GM19043 (cell line): ENCODE measurements around the gene PDIA2.

Source experiments
- ATAC-seq: cut with Tn5 transposase; IDR thresholded peaks from one replicate; pipeline ENCODE4 v1.9.1; 2021; ENCODE audit warnings: low read depth; ENCODE audit not compliant: unreplicated experiment

The PDIA2 gene

DNA sequence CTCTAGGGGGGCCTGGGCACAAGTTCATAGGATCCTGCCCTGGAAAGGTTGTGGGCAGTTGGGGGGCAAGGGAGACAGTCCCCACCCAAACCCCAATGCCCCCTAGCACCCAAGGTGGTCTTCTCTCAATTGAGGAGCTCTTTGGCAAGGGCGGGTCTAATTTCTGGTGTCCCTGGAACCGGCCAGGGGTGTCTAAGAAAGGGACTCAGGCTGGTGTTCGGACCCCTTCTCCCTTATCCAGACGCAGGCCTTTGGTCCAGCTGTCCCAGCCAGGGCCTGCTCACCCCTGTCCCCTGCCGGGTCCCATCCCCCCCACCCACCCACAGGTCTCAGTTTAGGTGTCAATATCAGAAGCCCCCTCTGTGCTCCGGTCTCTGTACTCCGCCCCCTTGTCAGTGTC, 3.4 kb upstream of the PDIA2 start:
- ATAC-seq: no peak

DNA sequence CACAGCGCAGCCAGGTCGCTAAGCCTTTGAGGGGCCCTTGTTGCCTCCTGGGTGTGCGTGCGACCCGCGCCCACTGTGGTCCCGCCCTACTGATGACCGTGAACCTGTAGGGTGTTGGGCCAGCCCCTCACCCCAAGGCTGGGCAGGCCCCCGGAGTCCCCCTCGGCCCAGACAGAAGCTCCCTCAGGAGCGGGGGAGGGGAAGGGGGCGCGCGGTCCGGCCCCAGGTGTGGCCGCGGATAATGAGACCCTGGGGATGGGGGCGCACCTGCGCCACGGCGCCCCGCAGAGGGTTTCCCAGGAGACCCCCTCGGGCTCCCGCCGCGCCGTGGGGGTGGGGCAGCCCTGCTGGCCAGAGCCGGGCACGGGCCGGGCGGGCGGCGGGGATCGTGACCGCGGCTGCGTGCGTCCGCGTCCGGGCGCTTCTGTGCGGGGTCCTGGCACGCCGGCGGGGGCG, 2.9 kb upstream of the PDIA2 start:
- no peak for ATAC-seq

DNA sequence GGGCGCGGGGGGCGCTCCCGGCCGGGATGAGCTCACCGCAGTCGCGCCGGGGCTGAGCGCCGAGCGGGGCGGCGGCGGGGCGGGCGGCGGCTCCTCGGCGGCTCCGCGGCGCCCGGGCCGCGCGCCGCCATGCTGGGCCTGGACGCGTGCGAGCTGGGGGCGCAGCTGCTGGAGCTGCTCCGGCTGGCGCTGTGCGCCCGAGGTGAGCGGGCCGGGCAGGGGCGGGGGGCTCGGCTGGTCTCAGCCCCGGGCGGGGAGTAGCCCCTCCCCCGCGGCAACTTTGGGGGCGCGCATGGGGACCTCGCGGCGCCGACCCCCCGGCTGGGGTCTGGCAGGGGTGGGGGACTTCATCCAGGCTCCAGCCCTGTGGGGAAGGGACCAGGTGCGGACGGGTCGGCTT, 2.4 kb upstream of the PDIA2 start, which contains the start of gene ARHGDIG:
Gene ARHGDIG (plus strand): TSS at position 40 of the 400 bp plus-strand sequence. CDS start 90 bp downstream, at position 130.
- ATAC-seq: no peak

DNA sequence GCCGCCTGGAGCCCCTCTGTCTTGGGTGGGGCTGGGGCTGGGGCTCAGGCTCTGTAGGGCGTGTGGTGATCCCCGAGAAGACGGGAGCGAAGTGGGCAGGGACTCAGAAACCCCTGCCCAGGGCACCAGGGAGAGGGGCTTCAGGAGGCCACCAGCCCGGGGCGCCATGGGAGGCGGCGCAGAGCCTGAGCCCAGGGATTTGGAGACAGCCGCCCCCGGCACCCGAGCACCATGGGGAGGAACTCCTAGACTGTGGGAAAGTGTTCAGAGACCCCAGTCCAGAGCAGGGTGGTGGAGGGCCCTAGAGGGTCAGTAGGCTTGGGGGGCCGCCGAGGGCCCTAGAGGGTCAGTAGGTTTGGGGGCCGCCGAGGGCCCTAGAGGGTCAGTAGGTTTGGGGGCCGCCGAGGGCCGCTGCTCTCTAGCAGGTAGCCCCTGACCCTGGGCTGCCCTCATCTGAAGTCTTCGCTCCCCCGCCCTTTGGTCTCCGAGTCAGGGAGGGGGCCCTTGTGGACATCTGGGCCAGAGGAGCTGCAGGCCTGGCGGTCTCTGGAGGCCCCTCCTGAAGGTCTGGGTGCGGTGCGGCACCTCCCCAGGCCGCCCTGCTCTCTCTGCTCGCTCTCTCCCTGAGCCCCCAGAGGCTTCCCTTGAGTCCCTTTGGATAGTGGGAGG, 1.8 kb upstream of the PDIA2 start:
- no peak for ATAC-seq

DNA sequence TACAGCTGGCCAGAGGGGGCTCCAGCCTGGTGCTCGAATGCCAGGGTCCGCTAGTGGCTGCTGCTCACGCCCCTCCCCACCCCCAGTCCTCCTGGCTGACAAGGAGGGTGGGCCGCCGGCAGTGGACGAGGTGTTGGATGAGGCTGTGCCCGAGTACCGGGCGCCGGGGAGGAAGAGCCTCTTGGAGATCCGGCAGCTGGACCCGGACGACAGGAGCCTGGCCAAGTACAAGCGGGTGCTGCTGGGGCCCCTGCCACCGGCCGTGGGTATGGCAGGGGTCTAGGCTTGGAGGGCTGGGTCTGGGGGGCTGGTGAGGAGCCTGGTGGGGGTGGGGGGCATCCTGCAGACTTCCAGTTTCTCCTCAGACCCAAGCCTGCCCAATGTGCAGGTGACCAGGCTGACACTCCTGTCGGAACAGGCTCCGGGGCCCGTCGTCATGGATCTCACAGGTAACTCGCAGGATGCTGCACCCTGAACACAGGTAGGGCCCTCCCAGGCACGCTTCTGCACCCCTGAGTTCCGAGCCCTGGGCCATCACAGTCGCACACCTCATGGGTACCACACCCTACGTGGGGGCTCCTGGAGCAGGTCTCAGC, 1.2 kb upstream of the PDIA2 start:
- ATAC-seq: no peak

DNA sequence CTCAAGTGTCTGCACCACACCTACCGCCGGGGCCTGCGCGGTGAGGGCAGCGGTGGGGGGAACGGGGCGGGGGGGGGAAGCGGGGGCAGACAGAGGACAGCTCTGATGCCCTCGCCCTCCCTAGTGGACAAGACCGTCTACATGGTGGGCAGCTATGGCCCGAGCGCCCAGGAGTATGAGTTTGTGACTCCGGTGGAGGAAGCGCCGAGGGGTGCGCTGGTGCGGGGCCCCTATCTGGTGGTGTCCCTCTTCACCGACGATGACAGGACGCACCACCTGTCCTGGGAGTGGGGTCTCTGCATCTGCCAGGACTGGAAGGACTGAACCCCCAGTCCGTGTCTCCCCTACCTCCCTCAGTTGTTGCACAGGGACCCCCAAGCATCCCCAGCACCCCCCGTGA, 473 bp upstream of the PDIA2 start:
- no peak for ATAC-seq

DNA sequence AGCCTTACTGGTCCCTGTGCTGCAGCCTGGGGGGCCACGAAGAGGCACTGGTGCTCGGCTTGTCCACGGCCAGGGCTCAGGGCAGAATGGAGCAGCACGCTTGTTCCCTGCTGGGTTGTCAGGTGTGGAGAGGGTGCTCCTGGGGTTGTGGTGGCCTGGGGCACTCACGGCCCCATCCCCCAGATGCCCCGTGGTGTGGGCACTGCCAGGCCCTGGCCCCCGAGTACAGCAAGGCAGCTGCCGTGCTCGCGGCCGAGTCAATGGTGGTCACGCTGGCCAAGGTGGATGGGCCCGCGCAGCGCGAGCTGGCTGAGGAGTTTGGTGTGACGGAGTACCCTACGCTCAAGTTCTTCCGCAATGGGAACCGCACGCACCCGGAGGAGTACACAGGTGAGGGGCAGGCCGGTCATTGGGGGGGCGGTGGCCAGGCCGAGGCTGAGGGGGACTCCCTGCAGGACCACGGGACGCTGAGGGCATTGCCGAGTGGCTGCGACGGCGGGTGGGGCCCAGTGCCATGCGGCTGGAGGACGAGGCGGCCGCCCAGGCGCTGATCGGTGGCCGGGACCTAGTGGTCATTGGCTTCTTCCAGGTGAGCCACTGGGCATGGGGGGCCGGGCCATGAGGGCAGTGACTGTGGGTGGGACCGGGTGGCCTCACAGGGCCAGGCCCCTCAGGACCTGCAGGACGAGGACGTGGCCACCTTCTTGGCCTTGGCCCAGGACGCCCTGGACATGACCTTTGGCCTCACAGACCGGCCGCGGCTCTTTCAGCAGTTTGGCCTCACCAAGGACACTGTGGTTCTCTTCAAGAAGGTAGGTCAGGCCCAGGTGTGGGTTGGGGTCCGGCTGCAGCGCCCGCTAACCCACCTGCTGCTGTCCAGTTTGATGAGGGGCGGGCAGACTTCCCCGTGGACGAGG, 1.5 kb downstream of the PDIA2 start:
- ATAC-seq: no peak

DNA sequence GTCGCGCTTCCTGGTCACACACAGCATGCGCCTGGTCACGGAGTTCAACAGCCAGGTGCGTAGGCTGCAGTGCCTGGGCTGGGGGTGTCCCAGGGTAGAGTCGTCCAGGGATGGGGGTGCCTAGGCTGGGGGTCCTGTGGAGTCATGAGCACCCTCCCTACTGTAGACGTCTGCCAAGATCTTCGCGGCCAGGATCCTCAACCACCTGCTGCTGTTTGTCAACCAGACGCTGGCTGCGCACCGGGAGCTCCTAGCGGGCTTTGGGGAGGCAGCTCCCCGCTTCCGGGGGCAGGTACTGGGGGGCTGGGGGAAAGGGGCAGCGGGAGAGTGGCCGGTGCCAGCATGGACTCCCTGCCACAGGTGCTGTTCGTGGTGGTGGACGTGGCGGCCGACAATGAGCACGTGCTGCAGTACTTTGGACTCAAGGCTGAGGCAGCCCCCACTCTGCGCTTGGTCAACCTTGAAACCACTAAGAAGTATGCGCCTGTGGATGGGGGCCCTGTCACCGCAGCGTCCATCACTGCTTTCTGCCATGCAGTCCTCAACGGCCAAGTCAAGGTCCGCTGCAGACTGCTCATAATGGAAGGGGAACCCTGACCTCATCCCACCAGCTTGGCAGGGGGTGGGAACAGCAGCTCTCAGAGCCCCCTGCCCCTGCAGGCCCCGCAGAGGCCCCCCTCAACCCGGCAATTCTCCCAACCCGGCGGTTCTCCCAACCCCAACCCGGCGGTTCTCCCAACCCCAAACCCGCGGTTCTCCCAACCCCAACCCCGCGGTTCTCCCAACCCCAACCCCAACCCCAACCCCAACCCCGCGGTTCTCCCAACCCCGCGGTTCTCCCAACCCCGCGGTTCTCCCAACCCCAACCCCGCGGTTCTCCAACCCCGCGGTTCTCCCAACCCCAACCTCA, 2.4 kb downstream of the PDIA2 start:
- no peak for ATAC-seq

DNA sequence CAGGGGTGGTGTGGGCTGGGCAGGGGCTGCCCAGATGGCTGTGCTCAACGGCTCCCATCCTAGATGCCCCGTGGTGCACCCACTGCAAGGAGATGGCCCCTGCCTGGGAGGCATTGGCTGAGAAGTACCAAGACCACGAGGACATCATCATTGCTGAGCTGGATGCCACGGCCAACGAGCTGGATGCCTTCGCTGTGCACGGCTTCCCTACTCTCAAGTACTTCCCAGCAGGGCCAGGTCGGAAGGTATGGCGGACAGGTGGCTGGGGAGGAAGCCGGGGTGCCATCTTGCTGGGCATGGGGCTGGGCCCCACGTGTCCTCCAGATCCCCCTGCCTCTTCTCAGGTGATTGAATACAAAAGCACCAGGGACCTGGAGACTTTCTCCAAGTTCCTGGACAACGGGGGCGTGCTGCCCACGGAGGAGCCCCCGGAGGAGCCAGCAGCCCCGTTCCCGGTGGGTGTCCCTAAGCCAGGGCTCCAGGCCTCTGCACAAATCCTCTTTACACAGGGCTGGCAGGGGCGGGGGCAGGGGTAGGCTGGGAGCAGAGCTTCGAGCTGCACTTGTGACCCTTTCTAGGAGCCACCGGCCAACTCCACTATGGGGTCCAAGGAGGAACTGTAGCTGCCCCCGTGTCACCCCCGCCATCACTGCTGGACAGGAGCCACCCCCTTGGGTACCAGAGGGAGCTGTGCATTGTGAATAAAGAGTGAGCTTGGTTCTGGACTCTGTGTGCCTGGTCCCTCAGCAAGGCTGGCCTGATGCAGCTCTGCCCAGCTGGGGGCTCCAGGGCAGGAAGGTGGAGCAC, 3.7 kb downstream of the PDIA2 start:
- ATAC-seq: no peak

DNA sequence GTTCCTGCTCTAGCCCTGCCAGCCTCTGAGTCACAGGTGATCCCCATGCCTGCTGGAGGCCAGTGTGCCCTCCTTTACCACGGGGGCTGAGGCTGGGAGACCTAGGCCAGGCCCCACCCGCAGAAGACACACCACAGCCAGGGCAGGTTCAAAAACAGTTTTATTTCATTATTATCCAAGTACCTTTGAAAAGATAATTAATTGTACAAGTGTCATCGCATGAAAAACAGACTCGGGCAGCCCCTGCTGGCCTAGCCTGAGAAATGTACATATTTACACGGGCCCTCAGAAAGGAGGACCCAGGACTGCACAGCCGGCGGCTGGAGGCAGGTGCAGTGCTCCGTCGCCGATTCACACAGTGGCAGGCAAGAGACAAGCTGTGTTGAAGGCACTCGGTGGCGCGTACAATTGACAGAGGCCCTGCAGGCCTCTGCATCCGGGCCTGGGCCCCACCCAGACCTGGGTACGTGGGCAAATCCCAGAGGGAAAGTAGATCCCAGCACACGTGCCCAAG, 4.4 kb downstream of the PDIA2 start:
- no peak for ATAC-seq

DNA sequence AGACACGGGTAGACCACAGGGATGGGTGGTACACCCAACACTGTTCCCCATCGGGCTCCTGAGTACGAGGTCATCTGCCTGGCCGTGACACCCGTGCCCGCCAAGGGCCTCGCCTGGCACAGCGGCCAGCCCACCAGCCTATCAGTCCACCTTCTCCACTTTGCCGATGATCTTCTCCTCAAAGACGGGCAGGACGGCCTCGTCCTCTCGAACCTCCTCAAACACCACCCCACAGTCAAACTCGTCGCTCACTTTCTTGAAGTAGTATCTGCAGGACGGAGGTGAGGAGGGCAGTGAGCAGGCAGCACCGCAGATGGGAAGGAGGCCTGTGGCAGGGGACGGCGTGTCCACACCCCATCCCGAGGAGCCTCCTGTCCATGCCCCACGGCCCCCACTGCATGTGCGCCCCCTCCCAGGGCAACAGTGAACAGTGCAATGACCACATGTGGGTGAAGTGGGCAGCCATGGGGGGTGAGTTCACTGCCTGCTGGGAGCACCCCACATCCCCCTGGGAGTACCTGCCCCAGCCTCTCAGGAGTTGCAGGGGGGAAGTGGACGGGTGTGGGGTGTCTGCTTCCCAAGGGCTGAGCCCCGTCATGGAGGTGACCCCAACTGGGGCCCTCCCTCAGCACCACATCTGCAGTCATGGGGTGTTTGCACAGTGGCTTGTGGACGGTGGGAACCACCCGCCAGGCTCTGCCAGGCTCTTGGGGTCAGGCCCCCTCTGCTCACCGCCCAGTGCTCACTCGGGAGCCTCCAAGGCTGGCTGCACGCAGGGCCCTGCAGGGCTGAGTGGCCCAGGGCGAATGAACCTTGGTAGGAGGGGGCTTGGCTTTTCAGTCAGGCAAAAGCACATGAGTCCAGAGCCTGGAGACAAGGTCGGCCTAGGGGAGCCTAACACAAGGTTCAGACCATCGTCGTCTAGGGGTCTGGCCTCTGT, 5.3 kb downstream of the PDIA2 start:
- ATAC-seq: no peak

DNA sequence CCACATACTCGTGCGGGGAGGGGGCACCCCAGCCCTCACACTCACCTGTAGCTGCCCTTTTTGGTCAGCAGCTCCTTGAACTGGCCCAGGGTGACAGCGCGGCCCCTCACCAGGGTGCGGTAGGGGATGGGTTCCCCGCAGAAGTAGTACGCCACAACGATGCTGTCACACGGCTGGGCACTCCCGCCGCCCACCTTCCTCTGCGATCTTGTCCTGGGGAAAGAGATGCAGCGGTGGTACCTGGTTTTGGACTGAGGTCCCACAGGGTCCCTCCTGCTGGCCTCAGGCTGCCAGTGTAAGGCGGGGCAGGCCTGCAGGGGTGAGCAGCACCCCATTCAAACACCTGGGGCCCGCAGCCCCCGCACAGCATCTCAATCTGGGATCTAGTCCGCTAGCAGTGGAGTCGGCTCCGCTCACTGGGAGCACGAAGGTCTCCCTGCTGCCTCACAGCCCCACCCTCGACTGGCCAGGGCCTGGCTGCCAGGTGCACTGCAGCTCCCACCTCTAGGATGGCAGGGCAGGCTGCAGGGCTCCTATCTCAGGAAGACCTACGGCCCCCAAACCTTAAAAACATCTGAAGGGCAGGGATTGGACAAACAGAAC, 6.5 kb downstream of the PDIA2 start:
- ATAC-seq: no peak

DNA sequence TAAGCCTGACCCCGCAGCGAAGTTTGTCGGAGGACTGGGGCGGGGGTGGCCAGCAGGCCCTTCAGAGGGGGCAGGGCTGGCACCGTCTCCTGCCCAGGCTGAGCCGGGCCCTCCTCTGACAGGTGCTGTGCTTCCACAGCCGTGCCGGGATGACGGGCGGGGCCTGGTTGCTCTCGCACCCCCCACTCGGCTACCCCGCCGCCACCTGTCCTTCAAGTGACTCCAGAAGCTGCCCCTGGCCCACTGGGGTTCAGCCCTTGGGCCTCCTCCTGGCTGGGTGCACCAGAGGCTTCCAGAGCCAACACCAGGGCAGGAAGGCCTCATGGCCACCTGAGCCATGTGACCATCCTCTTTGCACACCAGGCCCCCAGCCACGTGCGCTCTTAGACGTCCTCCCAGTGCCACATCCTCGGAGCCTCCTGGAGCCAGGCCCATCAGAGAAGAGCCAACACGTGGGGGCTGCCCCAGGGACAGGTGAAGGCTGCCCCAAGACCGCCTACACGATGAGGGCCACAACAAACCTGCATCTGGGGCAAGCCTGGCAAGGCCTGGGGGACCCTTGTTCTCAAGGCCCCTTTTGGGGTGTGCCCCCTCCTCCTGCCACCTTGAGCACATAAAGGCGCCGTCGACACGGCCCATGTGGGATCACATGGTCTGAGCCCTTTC, 7.2 kb downstream of the PDIA2 start:
- ATAC-seq: no peak

DNA sequence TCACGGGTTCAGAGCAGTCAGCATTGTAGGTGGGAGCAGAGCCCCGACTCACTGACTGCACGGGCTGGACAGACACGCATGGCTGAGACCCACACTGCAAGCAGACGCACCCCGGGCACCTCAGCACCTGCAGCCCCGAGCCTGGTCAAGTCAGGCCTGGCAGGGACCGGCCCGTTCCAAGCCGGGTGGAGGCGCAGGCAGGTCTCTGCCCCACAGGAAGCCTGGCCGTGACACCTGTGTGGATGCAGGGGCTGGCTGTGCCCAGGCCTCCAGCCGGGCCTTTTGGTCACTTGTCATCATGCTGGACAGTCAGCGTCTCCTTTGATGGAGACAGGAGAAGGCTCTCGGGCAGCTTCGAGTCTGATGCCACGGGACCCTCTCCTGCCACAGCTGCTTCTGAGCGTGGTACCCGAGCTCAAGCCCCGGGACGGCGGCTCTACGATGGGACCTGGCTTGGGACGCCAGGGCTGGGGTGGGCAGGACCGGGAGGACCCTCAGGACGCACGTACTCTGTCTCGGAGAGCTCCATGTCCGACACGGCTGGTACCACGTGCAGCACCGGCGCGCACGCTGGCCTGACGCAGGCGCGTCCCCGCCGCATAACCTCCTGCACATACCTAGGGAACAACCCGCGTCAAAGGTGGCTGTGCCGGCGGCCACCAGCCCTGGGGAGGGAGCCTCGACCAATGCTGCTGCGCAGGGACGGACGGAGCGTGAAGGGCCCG, 7.9 kb downstream of the PDIA2 start:
- no peak for ATAC-seq

DNA sequence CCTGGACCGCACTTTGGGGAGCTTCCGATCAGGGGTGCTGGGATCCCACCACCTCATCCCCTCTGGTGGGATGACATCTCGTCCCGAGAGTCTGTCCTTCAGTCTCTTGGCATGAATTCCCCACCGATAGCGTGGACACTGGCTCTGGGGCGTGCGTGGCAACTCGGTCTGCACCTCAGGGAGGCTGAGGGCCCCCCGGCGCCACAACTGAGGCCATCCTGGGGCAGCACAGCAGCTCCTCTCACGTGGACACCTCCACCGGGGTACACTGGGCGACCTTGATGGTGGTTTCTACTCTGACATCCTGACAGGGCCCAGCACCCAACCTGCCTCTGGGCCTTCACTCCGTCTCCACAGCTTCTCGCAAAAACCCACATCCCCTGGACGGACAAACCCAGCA, 8.6 kb downstream of the PDIA2 start:
- no peak for ATAC-seq

DNA sequence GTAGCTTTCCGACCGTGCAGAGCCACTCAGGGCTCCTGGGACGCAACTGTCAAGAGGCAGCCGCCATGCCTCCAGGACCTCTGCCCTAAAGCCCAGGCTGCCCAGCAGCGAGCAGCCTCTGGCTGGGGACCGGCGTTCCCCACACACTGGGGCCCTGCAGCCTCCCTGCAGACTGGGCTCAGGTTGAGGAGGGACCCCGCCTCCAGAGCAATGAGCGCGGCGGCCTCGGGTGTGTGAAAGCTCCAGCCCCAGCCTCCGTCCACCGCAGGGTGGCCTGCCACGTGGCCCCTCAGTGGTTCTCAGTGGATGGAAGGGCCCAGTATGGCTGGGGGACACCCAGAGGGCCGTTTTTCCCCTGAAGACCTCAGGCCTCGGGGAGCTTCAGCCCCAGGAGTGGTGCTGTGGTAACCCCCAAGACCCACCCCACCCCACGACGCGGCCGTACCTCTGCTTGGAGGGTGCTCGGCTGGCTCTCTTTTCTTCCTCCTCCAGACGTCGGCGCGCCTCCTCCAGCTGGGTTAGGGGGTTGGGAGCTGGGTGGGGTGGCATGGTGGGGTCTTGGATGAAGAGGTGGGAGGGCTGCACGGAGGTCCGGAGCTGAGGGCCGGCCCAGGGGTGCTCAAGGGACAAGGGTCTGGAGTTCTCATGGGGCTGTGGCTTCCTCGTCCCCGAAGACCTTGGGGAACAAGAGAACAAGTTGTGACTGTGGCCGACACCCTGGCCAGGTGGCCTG, 10.2 kb downstream of the PDIA2 start:
- ATAC-seq: no peak
